ENCODE measurements around the gene RBM22. TPM values are rescaled to one million over a fixed set of nuclear protein-coding genes. Genes with fewer than 3 reads are reported as not detected.

Gene RBM22
- total RNA-seq, 2 experiments from 2014 or later, result 53.1 to 59.7 TPM

DNA sequence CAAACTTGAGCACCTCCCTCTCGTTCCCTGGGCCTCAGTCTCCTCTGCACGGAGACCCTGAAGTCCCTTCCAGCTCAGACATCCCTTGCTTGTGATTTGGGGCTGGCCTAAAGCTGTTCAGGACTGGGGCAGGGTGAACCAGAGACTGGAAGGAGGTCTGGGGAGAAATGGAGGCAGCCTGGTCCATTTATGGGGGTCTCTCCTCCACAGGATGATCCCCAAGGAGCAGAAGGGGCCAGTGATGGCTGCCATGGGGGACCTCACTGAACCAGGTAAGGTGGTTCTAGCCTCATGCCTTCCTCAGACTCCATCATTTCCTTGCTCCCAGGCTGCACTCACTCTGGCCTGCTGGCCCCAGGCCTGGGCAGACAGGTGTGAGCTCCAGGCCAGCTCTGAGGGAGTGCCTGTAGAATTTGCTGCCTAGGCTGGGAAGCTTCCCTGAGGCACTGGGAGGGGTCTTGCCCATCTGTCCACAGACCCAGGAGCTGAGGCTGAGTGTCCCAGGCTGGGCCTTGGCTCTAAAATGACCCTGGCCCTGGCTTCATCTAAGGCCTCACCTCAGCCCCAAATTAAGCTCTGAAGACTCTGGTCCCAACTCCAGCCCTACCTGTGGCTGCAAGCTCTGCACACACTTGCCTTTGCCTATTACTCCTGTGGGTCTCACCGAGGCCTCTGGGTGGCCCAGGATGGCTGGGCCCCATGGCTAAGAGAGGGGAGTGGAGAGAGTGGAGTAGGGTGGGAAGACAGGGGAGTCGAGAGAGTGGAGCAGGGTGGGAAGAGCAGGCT, 37.9 kb downstream of the RBM22 start:
- Mint-ChIP-seq H3K4me3 (no peak overlapping the region), H3K27ac (no peak overlapping the region), H3K9me3 (no peaks in the 10 kb centered on the region), H3K4me1 (ENCODE audit: low read depth) (no peaks in the 10 kb centered on the region), H3K36me3 (ENCODE audit: low read depth) (no peaks in the 10 kb centered on the region), H3K27me3 (no peaks in the 10 kb centered on the region)
- intact Hi-C loops (cut with micrococcal nuclease), result no loop called here
- ATAC-seq, result no peak
- ChIA-PET CTCF (interaction anchor here (0.8 kb wide), 1 partner anchor 103 kb away, joined by 3 read pairs; no protein-coding TSS in a partner anchor), POLR2A (interaction anchor here (0.6 to 0.8 kb wide), 2 partner anchors 38 to 271 kb away, joined by 3 read pairs; partner anchors contain the start of gene RBM22)
- TF ChIP-seq, protein P1, sequence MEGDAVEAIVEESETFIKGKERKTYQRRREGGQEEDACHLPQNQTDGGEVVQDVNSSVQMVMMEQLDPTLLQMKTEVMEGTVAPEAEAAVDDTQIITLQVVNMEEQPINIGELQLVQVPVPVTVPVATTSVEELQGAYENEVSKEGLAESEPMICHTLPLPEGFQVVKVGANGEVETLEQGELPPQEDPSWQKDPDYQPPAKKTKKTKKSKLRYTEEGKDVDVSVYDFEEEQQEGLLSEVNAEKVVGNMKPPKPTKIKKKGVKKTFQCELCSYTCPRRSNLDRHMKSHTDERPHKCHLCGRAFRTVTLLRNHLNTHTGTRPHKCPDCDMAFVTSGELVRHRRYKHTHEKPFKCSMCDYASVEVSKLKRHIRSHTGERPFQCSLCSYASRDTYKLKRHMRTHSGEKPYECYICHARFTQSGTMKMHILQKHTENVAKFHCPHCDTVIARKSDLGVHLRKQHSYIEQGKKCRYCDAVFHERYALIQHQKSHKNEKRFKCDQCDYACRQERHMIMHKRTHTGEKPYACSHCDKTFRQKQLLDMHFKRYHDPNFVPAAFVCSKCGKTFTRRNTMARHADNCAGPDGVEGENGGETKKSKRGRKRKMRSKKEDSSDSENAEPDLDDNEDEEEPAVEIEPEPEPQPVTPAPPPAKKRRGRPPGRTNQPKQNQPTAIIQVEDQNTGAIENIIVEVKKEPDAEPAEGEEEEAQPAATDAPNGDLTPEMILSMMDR (IDR thresholded peaks at IDR 0.05), result no peak
- no peak for DNase-seq

DNA sequence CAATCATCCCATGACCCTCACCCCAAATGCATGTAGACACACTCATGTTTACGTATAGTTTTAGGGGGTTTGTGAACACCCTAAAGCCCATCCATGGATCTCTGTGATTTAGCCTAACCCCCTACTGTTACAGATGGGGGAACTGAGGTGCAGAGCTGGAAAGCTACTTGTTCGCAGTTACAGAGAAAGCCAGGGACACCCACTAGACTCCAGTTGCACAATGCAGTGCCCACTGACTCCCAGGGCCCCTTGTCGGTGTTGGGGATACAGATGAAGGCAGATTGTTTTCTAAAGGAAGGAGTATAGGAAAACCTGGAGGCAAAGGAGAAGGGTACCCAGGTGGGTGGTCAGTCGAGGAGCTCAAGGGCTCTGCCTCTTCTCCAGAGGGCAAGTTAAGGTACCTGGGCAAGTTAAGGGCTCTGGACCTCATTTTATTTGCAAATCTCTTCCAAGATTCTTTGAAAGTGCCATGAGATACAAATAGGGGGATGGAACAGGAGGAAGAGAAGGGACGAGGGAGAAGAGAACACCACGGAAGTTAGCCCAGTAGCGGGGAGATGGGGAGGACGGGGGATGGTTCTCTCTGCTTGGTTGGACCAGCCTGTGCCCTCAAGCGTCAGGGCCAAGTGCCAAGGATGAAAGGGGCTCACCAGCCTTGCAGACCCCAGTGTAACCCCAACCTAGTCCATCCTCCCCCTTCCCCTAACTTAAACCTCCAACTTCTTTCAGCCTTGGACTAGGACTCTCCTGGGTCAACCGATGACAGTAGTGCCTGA, 38.9 kb downstream of the RBM22 start:
- intact Hi-C loops (cut with micrococcal nuclease), result no loop called here

DNA sequence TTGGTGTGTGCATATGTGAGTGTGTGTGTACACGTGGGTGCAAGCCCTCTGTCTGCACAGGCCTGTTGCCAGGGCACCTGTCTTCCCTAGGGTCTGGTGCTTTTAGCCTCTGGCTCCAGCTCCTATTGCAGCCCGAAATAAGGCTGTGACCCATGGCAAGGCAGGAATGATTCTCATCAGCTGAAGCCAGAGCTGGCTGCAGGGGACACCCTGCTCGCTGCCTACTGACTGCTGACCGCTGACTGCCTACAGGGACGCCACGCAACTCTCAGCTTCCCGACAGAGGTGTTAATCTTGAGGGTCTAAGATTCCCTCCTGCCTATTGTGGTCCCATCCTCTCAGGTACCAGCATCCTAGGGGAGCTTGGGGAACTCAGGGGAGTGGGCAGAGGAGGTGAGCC, 39.8 kb downstream of the RBM22 start, which contains the start of gene MYOZ3:
TSS of gene MYOZ3 (plus strand) at position 166 of the 400 bp plus-strand sequence. CDS start 1,691 bp downstream, outside the sequence.
- no peak within 1 kb of the TSS for H3K27ac Mint-ChIP-seq
- ChIA-PET CTCF (interaction anchor here (2.0 kb wide), 1 partner anchor 100 kb away, joined by 10 read pairs; no protein-coding TSS in a partner anchor), POLR2A (interaction anchor here (0.5 kb wide), 1 partner anchor 130 kb away, joined by 3 read pairs; no protein-coding TSS in a partner anchor)
- H3K27me3 Mint-ChIP-seq, result no peaks in the 10 kb centered on the region
- H3K4me3 Mint-ChIP-seq, result no peak within 1 kb of the TSS
- H3K4me1 Mint-ChIP-seq (ENCODE audit: low read depth), result no peaks in the 10 kb centered on the region
- no peak for ATAC-seq
- TF ChIP-seq, protein P1 (IDR thresholded peaks at IDR 0.05), result no peak
- no peaks in the 10 kb centered on the region for H3K9me3 Mint-ChIP-seq
- DNase-seq, result no peak
- intact Hi-C loops (cut with micrococcal nuclease), result no loop called here
- no peaks in the 10 kb centered on the region for H3K36me3 Mint-ChIP-seq (ENCODE audit: low read depth)

More for the DNA sequence above, 38.9 kb downstream of the RBM22 start:
- POLR2A ChIA-PET, result interaction anchor here (0.5 to 0.6 kb wide), 2 partner anchors 129 to 270 kb away, joined by 3 read pairs; no protein-coding TSS in a partner anchor
- H3K4me1 Mint-ChIP-seq (ENCODE audit: low read depth), result no peaks in the 10 kb centered on the region
- CTCF ChIA-PET, result interaction anchor here (2.0 kb wide), 1 partner anchor 101 kb away, joined by 10 read pairs; no protein-coding TSS in a partner anchor
- ATAC-seq (no peak), DNase-seq (no peak)
- H3K4me3 Mint-ChIP-seq, result no peak overlapping the region
- no peaks in the 10 kb centered on the region for H3K27me3 Mint-ChIP-seq
- TF ChIP-seq, protein P1 (IDR thresholded peaks at IDR 0.05), result no peak
- H3K9me3 Mint-ChIP-seq, result no peaks in the 10 kb centered on the region
- H3K27ac Mint-ChIP-seq, result no peak overlapping the region
- no peaks in the 10 kb centered on the region for H3K36me3 Mint-ChIP-seq (ENCODE audit: low read depth)

DNA sequence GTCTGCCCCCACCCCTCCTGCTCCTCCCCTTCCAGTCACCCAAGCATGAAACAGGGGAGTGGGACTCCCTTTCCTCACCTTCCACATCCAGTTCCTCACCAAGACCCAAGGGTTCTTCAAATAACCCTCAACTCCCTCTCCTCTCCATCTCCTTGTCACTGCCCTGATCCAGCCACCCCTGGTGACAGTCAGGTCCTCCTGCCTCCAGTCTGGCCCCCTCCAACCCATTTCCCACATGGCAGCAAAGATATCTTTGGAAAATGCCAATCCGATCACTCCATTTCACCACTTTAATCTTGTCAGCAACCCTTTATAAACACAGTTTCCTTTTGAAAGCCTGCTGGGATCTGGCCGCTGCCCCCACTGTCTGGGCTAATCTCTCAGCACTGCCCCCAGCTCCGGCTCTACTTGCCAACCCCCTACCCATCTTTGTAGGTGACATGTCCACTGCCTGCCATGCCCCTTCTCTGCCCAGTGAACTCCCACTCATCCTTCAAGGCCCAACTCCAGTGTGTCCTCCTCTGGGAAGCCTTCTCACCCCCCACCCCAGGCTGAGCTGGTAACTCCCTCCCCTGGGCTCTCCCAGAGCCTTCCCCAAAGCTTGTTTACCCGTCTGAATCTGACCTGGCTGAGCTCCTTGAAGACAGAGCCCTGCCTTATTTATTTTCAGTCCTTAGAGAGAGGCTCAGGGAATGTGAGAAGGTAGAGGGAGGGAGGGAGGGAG, 40.6 kb downstream of the RBM22 start:
- CTCF ChIA-PET, result interaction anchor here (1.4 to 2.0 kb wide), 2 partner anchors 99 to 115 kb away, joined by 3 to 10 read pairs; no protein-coding TSS in a partner anchor
- no peaks in the 10 kb centered on the region for H3K36me3 Mint-ChIP-seq (ENCODE audit: low read depth)
- POLR2A ChIA-PET, result no interaction called here
- DNase-seq (no peak), ATAC-seq (no peak)
- peaks cover 3% of the 10 kb centered on the region for H3K4me1 Mint-ChIP-seq (ENCODE audit: low read depth)
- H3K27ac Mint-ChIP-seq, result no peak overlapping the region
- TF ChIP-seq, protein P1 (IDR thresholded peaks at IDR 0.05), result no peak
- intact Hi-C loops (cut with micrococcal nuclease), result no loop called here
- H3K27me3 Mint-ChIP-seq, result no peaks in the 10 kb centered on the region
- H3K4me3 Mint-ChIP-seq, result no peak overlapping the region
- H3K9me3 Mint-ChIP-seq, result no peaks in the 10 kb centered on the region
